Measurements from ENCODE around the gene KIF6.

KIF6 gene

GRCh38 chr6:39411001-39411400 lies 314.2 kb downstream of the KIF6 start:
- DNase-seq = no peak

- DNase-seq = no peak
Observed at GRCh38 chr6:39409889-39410288, 315.3 kb downstream of the KIF6 start.

- no peak for DNase-seq
Observed at GRCh38 chr6:39407446-39407993, 317.7 kb downstream of the KIF6 start.

GRCh38 chr6:39404312-39404711 lies 320.9 kb downstream of the KIF6 start:
- no peak for DNase-seq

- no peak for DNase-seq
Observed at GRCh38 chr6:39403304-39403703, 321.9 kb downstream of the KIF6 start.

GRCh38 chr6:39402239-39402751 lies 322.9 kb downstream of the KIF6 start:
- no peak for DNase-seq

GRCh38 chr6:39401376-39401775 lies 323.8 kb downstream of the KIF6 start:
- DNase-seq = no peak

- no peak for DNase-seq
Observed at GRCh38 chr6:39400026-39400425, 325.2 kb downstream of the KIF6 start.

GRCh38 chr6:39396854-39397253 lies 328.4 kb downstream of the KIF6 start:
- no peak for DNase-seq

GRCh38 chr6:39393075-39393474 lies 332.1 kb downstream of the KIF6 start:
- no peak for DNase-seq

GRCh38 chr6:39391182-39391581 lies 334.0 kb downstream of the KIF6 start:
- DNase-seq = no peak

GRCh38 chr6:39389484-39389767 lies 335.8 kb downstream of the KIF6 start:
- no peak for DNase-seq

- DNase-seq = no peak
Observed at GRCh38 chr6:39388606-39389483, 336.4 kb downstream of the KIF6 start.

- DNase-seq = no peak
Observed at GRCh38 chr6:39387785-39388184, 337.4 kb downstream of the KIF6 start.

GRCh38 chr6:39386487-39386886 lies 338.7 kb downstream of the KIF6 start:
- DNase-seq = no peak

GRCh38 chr6:39381550-39382140 lies 343.6 kb downstream of the KIF6 start:
- DNase-seq = no peak

GRCh38 chr6:39380837-39381549 lies 344.2 kb downstream of the KIF6 start:
- DNase-seq = no peak

GRCh38 chr6:39378960-39379425 lies 346.2 kb downstream of the KIF6 start:
- DNase-seq = no peak

GRCh38 chr6:39378175-39378959 lies 346.8 kb downstream of the KIF6 start:
- DNase-seq = no peak

GRCh38 chr6:39377539-39377950 lies 347.7 kb downstream of the KIF6 start:
- no peak for DNase-seq

GRCh38 chr6:39375405-39375804 lies 349.8 kb downstream of the KIF6 start:
- no peak for DNase-seq

- DNase-seq = no peak
Observed at GRCh38 chr6:39370390-39370789, 354.8 kb downstream of the KIF6 start.

- no peak for DNase-seq
Observed at GRCh38 chr6:39369987-39370386, 355.2 kb downstream of the KIF6 start.

Measured in NCI-H187 treated with DMSO at 0.1 percent for 48 hours (cell line).